GM12873 (cell line): ENCODE data around the gene BTBD16.

ENCODE experiments used
- TF ChIP-seq, protein P1 (sequence below): IDR thresholded peaks from 2 replicates; pipeline ENCODE4 v1.5.1; 2012; ENCODE audit warnings: low read depth, mild to moderate bottlenecking, moderate library complexity, low read length, control low read depth; ENCODE audit not compliant: insufficient read depth; ENCODE audit errors: missing control alignments

BTBD16 gene

DNA sequence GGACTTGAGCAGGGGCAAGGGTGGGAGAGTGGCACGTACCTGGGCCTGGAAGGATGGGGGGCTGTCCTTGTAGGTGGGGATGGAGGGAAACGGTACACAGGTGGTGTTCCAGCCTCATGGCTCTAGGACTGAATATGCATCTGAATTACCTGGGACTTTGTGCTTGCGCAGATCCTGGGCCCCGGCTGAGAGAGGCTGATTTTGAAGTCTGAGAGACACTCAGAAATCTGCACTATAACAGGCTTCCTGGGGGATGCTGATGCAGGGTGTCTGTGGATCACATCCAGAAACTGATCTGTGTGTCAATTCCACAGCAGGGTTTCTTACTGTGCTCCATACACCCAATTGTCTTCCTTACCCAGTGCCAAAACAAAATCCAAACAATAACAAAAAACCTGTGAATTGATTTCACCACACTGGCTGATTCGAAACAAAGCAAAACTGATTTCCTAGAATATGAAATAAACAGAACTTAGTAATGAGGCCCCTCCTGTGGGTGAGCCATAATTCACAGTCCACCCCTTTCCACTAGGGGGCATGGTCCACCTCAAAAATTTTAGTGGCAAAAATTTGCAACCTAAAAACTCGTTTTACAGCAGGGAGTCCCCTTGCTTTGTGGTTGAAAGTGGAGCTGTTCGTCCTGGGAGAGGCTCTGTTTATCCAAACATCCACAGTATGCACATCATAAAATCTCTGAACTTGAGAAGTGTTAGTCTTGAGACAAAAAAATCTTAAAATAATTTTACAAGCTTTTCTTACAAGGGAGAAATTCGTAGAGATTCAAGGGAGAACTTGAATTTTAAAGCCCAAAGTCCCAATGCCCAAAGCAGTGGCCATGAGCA lies 71.4 kb downstream of the BTBD16 start:
- TF ChIP-seq, protein P1, sequence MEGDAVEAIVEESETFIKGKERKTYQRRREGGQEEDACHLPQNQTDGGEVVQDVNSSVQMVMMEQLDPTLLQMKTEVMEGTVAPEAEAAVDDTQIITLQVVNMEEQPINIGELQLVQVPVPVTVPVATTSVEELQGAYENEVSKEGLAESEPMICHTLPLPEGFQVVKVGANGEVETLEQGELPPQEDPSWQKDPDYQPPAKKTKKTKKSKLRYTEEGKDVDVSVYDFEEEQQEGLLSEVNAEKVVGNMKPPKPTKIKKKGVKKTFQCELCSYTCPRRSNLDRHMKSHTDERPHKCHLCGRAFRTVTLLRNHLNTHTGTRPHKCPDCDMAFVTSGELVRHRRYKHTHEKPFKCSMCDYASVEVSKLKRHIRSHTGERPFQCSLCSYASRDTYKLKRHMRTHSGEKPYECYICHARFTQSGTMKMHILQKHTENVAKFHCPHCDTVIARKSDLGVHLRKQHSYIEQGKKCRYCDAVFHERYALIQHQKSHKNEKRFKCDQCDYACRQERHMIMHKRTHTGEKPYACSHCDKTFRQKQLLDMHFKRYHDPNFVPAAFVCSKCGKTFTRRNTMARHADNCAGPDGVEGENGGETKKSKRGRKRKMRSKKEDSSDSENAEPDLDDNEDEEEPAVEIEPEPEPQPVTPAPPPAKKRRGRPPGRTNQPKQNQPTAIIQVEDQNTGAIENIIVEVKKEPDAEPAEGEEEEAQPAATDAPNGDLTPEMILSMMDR, result peak; percentile 61

DNA sequence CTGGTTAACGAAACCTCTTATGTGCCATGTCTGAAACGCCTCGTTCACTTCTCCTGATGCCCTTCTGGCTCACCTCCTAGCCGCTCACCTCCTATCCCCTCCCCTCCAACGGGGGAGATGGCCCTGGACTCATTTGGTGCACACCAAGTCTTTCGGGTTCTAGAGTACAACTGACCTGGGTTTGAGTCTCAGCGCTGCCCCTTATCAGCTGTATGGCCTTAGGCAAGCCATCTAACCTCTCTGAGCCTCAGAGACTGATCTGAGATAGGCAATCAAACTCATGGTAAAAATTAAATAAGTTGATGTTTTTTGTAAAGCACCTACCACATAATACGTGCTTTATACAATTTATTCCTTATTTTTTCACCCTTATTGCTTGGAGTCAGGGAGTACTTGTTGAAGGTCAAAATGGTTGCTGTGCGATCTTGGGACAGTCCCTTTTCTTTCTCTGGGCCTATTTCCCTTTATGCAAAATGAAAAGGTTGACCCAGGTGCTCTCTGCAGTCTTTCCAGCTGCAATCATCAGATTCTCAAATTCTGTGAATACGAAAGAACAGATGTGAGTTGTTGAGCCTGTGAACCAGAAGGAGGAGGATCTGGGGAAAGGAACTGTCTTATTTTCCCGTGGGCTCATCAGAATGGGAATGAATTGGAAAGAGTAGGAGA lies 72.2 kb downstream of the BTBD16 start:
- TF ChIP-seq, protein P1, result no peak

DNA sequence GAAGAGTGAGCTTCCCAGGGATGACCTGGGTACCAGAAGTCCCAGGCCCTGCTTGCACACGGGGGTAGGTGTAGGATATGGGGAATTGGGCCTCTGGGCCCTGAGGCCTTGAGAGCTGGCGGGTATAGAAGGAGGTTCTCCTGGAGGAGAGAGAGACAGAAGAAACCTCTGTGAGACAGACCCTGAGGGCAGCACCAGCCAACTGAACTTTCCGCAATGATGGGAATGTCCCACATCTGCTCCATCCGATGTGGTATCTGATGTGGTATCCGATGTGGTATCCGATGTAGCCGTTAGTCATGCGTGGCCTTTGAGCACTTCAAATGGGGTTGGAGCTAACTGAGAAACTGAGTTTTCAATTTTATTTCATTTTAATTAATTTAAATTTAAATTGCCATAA lies 72.8 kb downstream of the BTBD16 start:
- TF ChIP-seq, protein P1, result no peak

DNA sequence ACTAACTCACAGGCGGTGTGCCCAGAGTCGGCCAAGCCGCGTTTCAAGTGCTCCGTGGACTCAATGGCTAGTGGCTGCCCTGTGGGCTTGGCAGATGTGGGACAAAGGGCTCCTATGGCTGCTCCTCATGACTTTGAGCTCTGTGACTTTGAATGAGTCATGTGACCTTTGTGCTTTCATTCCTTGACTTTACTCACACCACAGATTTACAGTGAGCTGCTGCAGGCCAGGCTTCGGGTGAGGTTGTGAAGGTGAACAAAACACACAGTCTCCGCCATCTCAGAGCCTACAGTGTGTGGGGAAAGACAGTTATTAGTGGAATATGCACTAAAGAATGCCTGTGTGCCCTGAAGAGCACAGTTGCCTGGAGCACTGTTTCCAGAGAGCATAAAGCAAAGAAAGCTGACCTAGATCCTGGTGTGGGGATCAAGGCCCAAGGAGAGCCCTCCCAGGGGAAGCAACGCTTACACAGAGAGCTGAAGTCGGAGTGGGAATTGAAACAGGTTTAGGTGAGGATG lies 73.7 kb downstream of the BTBD16 start:
- TF ChIP-seq, protein P1, result no peak

GRCh38 chr10:122346326-122346950 lies 75.3 kb downstream of the BTBD16 start:
- TF ChIP-seq, protein P1, result no peak

- TF ChIP-seq, protein P1, result no peak
Measured at GRCh38 chr10:122347170-122347841, 76.2 kb downstream of the BTBD16 start.
